ENCODE data around the gene SCAP. TPM values are rescaled to one million over a fixed set of nuclear protein-coding genes. Genes with fewer than 3 reads are reported as not detected.
A peak's percentile ranks its signal among the peaks of the same experiment; 100 is the strongest.

The SCAP gene
- total and polyA plus RNA-seq, 8 donors: 29.0 to 59.5 (median 37.2) TPM

DNA sequence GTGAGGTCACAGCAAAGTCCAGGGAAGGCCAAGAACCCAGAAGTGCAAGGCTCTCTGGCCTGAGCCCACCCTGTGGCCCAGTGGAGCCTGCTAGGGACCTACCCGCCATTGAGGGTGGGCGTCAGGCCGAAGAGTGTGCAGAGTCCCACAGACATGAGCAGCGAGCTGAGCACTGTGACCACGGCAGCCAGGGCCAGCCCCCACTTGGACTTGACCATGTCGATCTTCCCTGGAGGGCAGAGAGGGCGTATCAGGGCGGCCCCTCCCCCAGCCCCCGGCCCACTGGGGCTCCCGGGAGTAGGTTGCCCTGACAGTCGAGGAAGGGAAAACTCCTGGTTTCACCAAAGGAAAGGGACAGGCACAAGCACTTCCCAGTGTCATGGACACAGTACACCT, 50.4 kb downstream of the SCAP start:
- peak in 2 of 6 donors; percentile 50 to 68 for DNase-seq
- 87 to 88% methylated on average over 11 of the region's 11 CpGs for WGBS, 2 donors
- no peak for ATAC-seq
- no peak for FAIRE-seq
- Histone ChIP-seq H3K9me3 (no peaks in the 10 kb centered on the region), H3K4me1 (peaks cover 10 to 11% (median 10%) of the 10 kb centered on the region in 3 donors), H3K27me3 (no peaks in the 10 kb centered on the region), H3K27ac (no peak overlapping the region), H3K36me3 (peaks cover 0 to 20% (median 0%) of the 10 kb centered on the region in 3 donors), H3K4me3 (no peak overlapping the region)
- intact Hi-C loops (cut with DNase I): loop anchor here in 1 of 3 donors (10.0 kb wide), 1 partner anchor 369 kb away; no protein-coding TSS in a partner anchor
- TF ChIP-seq, protein P1, sequence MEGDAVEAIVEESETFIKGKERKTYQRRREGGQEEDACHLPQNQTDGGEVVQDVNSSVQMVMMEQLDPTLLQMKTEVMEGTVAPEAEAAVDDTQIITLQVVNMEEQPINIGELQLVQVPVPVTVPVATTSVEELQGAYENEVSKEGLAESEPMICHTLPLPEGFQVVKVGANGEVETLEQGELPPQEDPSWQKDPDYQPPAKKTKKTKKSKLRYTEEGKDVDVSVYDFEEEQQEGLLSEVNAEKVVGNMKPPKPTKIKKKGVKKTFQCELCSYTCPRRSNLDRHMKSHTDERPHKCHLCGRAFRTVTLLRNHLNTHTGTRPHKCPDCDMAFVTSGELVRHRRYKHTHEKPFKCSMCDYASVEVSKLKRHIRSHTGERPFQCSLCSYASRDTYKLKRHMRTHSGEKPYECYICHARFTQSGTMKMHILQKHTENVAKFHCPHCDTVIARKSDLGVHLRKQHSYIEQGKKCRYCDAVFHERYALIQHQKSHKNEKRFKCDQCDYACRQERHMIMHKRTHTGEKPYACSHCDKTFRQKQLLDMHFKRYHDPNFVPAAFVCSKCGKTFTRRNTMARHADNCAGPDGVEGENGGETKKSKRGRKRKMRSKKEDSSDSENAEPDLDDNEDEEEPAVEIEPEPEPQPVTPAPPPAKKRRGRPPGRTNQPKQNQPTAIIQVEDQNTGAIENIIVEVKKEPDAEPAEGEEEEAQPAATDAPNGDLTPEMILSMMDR (IDR thresholded peaks at IDR 0.05): no peak

DNA sequence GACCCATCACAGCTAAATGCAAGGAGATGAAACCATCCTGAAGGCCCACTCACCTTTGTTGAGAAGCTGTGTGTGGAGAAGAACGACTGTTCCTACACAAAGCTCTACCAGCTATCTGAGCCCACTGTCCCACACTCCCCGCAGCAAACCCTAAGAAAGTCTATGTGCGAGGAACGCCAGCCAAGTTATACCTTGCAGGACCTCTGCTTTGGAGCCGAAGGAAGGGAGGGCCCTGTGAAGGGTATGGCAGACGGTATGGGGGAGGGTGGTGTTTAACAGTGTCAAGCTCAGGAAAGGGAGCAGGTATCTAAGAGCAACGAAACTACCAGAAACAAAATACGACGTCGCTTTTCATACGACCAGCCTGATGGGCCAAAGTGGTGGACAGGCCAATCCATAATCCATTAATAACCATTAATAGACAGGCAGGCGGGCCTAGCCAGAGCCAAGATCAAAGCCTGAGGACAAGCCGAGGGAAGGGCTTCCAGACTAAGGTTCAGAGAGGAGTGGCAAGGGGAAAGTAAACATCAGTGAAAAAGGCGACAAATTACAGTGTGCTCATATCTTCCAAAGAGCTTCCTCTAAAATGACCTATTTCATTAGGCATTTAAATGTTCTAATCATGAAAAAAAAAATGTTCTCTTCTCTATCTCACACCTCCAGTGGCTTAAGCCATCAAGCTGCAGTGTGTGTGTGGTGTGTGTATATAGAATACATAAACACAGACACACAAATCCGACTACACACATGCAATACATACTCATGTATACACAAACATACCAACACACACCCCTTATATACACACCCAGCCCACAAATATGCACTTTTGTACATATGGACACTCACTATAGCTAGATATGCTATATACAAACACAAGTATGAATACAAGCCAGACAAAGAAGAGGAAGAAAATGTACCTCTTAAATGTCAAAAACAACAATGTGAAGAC, 51.0 kb downstream of the SCAP start:
- DNase-seq (no peak), ATAC-seq (no peak), FAIRE-seq (no peak)
- no peaks in the 10 kb centered on the region for H3K9me3 ChIP-seq
- WGBS, 2 donors: 76 to 79% methylated on average over 15 of the region's 15 CpGs
- TF ChIP-seq, protein P1 (IDR thresholded peaks at IDR 0.05): no peak
- no peak overlapping the region for H3K4me3 ChIP-seq
- intact Hi-C loops (cut with DNase I): loop anchor here in 1 of 3 donors (5.0 to 10.0 kb wide), 2 partner anchors 53 to 370 kb away; partner anchors contain the start of gene SCAP
- H3K27ac ChIP-seq: no peak overlapping the region
- peaks cover 0 to 20% (median 6%) of the 10 kb centered on the region in 3 donors for H3K36me3 ChIP-seq
- peaks cover 10 to 11% (median 10%) of the 10 kb centered on the region in 3 donors for H3K4me1 ChIP-seq
- H3K27me3 ChIP-seq: no peaks in the 10 kb centered on the region

DNA sequence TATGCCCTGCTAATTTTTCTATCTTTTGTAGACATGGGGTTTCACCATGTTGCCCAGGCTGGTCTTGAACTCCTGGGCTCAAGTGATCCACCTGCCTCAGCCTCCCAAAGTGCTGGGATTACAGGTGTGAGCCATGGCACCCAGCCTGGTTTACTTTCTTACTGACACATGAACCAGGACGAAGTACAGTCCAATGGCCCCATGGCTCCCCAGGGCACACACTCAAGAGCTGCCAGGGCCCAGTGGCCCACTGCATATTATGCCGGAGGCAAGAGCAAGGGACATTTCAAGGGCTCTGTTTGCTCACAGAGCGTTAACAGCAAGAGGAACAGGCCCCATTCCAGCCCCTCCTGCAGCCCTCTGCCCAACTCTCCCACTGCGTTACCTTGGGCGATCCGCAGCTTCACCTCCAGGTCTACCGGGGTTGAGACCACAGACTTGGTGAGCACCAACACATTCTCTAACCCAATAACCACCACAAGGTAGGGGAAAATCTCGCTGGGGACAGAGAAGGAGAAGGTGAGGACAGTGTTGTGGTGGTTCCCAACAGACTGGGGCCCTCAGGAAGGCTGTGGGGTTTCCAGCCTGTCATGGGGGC, 52.1 kb downstream of the SCAP start:
- no peaks in the 10 kb centered on the region for H3K27me3 ChIP-seq
- intact Hi-C loops (cut with DNase I): loop anchor here in 1 of 3 donors (5.0 to 10.0 kb wide), 2 partner anchors 54 to 371 kb away; partner anchors contain the start of gene SCAP
- peaks cover 10 to 11% (median 10%) of the 10 kb centered on the region in 3 donors for H3K4me1 ChIP-seq
- no peaks in the 10 kb centered on the region for H3K9me3 ChIP-seq
- no peak for ATAC-seq
- TF ChIP-seq, protein P1 (IDR thresholded peaks at IDR 0.05): no peak
- peaks cover 0 to 29% (median 6%) of the 10 kb centered on the region in 3 donors for H3K36me3 ChIP-seq
- H3K4me3 ChIP-seq: no peak overlapping the region
- peak in 1 of 6 donors; percentile 31 for DNase-seq
- H3K27ac ChIP-seq: no peak overlapping the region
- 90 to 92% methylated on average over 8 of the region's 8 CpGs for WGBS, 2 donors
- no peak for FAIRE-seq

DNA sequence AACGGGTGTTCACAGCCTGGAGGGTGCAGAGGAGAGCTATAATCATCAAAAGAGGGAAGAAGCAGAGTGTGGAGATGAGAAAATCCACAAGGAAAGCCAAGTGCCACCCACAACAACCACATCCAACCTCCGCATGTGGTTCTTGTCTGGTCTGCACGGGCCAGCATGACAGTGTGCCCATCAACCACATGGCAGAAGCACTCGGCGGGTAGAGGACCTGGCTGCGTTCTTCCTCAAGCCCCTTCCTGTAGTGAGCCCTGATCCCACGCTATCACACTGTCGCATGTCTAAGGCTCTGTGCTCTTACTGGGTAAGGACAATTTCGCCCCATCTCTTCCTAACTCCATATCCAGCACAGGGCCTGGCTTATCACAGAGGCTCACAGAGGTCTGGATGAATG, 53.0 kb downstream of the SCAP start:
- H3K4me3 ChIP-seq: no peak overlapping the region
- TF ChIP-seq, protein P1 (IDR thresholded peaks at IDR 0.05): no peak
- FAIRE-seq (no peak), ATAC-seq (no peak), DNase-seq (peak in 1 of 6 donors; percentile 23)
- H3K27ac ChIP-seq: no peak overlapping the region
- peaks cover 0 to 31% (median 6%) of the 10 kb centered on the region in 3 donors for H3K36me3 ChIP-seq
- no peaks in the 10 kb centered on the region for H3K9me3 ChIP-seq
- intact Hi-C loops (cut with DNase I): loop anchor here in 1 of 3 donors (5.0 to 10.0 kb wide), 2 partner anchors 55 to 372 kb away; partner anchors contain the start of gene SCAP
- H3K4me1 ChIP-seq: peaks cover 10 to 11% (median 10%) of the 10 kb centered on the region in 3 donors
- no peaks in the 10 kb centered on the region for H3K27me3 ChIP-seq
- 89 to 95% methylated on average over 9 of the region's 9 CpGs for WGBS, 2 donors

All from pancreas (tissue), 10 donors.